ENCODE results near the gene LLGL2.
"Not testable (repeated sequence)": the region's sequence is repeated elsewhere in the genome, so short reads cannot be mapped to it uniquely, and the experiment has no call there.

Gene LLGL2

DNA sequence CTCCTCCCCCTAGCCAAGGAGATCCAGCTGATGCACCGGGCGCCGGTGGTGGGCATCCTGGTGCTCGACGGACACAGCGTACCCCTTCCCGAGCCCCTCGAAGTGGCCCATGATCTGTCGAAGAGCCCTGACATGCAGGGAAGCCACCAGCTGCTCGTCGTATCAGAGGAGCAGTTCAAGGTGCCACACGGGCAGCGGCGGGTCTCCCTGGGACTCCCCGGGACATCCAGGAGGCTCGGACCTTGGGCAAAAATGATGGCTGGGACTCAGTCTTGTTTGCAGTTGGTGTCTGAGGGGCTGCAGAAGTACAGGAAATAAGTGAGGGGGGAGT is 46.4 kb downstream of the LLGL2 start:
- Histone ChIP-seq H3K4me3 (no peak overlapping the region), H3K9ac (peak overlapping the region; percentile 61 to 81 (median 76))

DNA sequence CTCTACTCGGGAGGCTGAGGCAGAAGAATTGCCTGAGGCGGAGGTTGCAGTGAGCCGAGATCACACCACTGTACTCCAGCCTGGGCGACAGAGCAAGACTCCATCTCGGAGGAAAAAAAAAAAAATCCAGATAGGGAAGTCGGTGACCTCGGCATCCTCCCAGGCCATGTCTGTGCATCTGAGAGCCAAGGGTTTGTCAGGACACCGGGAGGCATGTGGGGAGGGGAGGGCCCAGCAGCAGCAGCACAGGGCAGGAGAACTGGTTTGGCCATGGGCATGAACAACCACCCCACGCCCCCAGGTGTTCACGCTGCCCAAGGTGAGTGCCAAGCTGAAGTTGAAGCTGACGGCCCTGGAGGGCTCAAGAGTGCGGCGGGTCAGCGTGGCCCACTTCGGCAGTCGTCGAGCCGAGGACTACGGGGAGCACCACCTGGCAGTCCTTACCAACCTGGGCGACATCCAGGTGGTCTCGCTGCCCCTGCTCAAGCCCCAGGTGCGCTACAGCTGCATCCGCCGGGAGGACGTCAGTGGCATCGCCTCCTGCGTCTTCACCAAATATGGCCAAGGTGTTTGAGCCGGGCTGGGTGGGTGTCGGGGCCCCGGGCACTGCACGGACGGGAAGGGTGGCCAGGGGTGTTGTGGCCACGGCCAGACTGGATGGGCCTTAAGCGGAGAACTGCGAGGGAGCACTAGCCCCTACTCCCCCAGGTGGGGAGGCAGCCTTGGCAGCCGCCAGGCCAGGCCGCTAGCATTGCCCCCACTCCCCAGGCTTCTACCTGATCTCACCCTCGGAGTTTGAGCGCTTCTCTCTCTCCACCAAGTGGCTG is 47.4 kb downstream of the LLGL2 start:
- Histone ChIP-seq H3K27ac (peak overlapping the region in 1 of 11 experiments; percentile 6; a peak in 1 of 22 replicates), H4K20me1 (no peaks in the 10 kb centered on the region), H3K4me1 (peaks cover 38 to 50% (median 45%) of the 10 kb centered on the region in 10 experiments), H3K36me3 (peaks cover 0 to 15% (median 0%) of the 10 kb centered on the region in 11 experiments; a peak in 3 of 22 replicates), H3K9ac (no peak overlapping the region; a peak in 1 of 22 replicates), H3K27me3 (no peaks in the 10 kb centered on the region), H3K9me3 (replicated peaks in 1 of 11) (no peaks in the 10 kb centered on the region), H3K4me2 (no peak overlapping the region; a peak in 3 of 22 replicates), H3K4me3 (no peak overlapping the region)
- TF ChIP-seq Cebpa-rat (IDR thresholded peaks at IDR 0.05) = no peak

More for the DNA sequence above, 46.4 kb downstream of the LLGL2 start:
- peak overlapping the region; percentile 75 to 95 (median 91) for H3K27ac ChIP-seq
- no peaks in the 10 kb centered on the region for H3K27me3 ChIP-seq
- no peaks in the 10 kb centered on the region for H3K9me3 ChIP-seq (replicated peaks in 1 of 11)
- H4K20me1 ChIP-seq = no peaks in the 10 kb centered on the region
- H3K36me3 ChIP-seq = peaks cover 0 to 15% (median 0%) of the 10 kb centered on the region in 11 experiments; a peak in 3 of 22 replicates
- no peak for TF ChIP-seq Cebpa-rat (IDR thresholded peaks at IDR 0.05)
- H3K4me1 ChIP-seq = peaks cover 41 to 59% (median 53%) of the 10 kb centered on the region in 10 experiments
- H3K4me2 ChIP-seq = peak overlapping the region; percentile 70 to 90 (median 84)

DNA sequence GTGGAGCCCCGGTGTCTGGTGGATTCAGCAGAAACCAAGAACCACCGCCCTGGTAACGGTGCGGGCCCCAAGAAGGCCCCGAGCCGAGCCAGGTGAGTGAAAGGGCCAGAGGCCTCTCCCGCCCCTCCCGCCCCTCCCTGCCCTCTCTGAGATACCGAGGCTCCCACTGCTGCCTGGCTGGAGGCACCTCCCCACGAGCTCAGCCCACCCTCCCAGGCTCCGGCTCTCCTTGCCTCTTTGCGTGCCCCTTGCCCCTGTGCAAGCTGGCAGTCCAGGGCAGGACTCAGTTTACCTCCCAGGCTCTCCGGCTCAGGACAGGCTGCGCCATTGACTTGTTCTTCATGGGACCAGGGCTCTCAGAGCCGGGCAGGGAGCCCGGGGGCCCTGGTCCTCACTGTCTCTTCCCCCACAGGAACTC is 48.1 kb downstream of the LLGL2 start:
- H3K27me3 ChIP-seq = no peaks in the 10 kb centered on the region
- peak overlapping the region in 8 of 11 experiments; percentile 15 to 79 (median 42); a peak in 8 of 22 replicates for H3K4me2 ChIP-seq
- peaks cover 0 to 14% (median 0%) of the 10 kb centered on the region in 11 experiments; a peak in 3 of 22 replicates for H3K36me3 ChIP-seq
- peak overlapping the region in 1 of 11 experiments; percentile 19; a peak in 1 of 22 replicates for H3K9ac ChIP-seq
- TF ChIP-seq Cebpa-rat (IDR thresholded peaks at IDR 0.05) = no peak
- peak overlapping the region in 3 of 11 experiments; percentile 30 to 63 (median 38); a peak in 5 of 22 replicates for H3K27ac ChIP-seq
- H4K20me1 ChIP-seq = no peaks in the 10 kb centered on the region
- no peaks in the 10 kb centered on the region for H3K9me3 ChIP-seq (replicated peaks in 1 of 11)
- H3K4me3 ChIP-seq = no peak overlapping the region
- H3K4me1 ChIP-seq = peaks cover 38 to 51% (median 42%) of the 10 kb centered on the region in 10 experiments

DNA sequence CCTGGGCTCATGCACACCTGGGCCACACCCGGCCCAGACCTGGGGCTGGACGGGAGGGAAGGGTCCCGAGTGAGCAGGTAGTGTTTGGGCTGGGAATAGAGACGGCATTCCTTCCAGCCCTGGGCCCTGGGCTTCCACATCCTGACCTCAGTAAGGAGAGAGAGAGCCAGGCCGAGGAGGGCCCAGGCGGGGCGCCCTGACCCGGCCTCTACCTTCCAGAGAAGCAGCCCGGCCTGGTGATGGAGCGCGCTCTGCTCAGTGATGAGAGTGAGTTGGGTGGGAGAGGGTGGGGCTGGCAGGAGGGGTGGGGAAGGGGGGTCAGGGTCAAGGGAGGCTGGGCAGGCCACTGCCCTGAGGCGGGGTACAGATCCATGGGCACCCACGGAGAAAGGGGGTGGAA is 48.5 kb downstream of the LLGL2 start:
- Histone ChIP-seq H3K27ac (peak overlapping the region in 7 of 11 experiments; percentile 30 to 68 (median 43); a peak in 9 of 22 replicates), H3K4me3 (no peak overlapping the region), H3K9ac (peak overlapping the region in 5 of 11 experiments; percentile 19 to 54 (median 46); a peak in 6 of 22 replicates), H3K27me3 (no peaks in the 10 kb centered on the region), H3K36me3 (peaks cover 0 to 9% (median 0%) of the 10 kb centered on the region in 11 experiments; a peak in 3 of 22 replicates), H3K9me3 (replicated peaks in 1 of 11) (no peaks in the 10 kb centered on the region), H3K4me2 (peak overlapping the region; percentile 40 to 79 (median 65); a peak in 17 of 22 replicates), H3K4me1 (peaks cover 38 to 56% (median 46%) of the 10 kb centered on the region in 10 experiments), H4K20me1 (no peaks in the 10 kb centered on the region)
- no peak for TF ChIP-seq Cebpa-rat (IDR thresholded peaks at IDR 0.05)

DNA sequence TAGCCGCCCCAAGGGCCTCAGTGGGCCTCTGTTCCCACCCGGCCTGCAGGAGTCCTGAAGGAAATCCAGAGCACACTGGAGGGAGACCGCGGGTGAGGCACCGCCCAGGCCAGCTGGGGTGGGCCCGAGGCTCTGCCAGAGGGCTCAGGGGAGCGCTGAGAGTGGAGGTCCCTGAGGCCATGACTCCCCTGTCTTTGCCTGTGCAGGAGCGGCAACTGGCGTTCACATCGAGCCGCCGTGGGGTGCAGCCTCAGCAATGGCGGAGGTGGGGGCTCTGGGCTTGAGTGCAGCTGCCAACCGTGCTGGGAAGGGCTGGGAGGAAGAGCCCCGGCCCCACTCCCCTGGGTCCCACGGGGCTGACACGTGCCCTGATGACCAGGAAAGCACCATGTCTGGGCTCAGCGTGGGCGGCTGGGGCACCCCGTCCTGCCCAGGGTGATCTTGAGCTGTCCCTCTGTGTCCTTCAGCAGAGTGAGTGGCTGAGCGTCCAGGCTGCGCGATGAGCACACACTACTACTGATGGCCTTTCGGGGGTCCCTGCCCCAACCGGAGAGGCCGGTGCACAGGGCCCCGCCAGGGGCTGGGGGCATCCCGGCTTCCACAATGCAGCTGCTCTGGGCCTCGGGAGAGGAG is 49.0 kb downstream of the LLGL2 start:
- Histone ChIP-seq H3K4me3 (no peak overlapping the region), H3K27me3 (no peaks in the 10 kb centered on the region), H3K36me3 (peaks cover 0 to 6% (median 0%) of the 10 kb centered on the region in 11 experiments; a peak in 1 of 22 replicates), H3K4me1 (peaks cover 38 to 61% (median 50%) of the 10 kb centered on the region in 10 experiments), H4K20me1 (no peaks in the 10 kb centered on the region), H3K27ac (peak overlapping the region in 8 of 11 experiments; percentile 29 to 68 (median 49); a peak in 12 of 22 replicates), H3K4me2 (peak overlapping the region; percentile 40 to 79 (median 65); a peak in 21 of 22 replicates), H3K9me3 (replicated peaks in 1 of 11) (no peaks in the 10 kb centered on the region), H3K9ac (peak overlapping the region in 8 of 11 experiments; percentile 24 to 54 (median 40); a peak in 11 of 22 replicates)
- no peak for TF ChIP-seq Cebpa-rat (IDR thresholded peaks at IDR 0.05)

DNA sequence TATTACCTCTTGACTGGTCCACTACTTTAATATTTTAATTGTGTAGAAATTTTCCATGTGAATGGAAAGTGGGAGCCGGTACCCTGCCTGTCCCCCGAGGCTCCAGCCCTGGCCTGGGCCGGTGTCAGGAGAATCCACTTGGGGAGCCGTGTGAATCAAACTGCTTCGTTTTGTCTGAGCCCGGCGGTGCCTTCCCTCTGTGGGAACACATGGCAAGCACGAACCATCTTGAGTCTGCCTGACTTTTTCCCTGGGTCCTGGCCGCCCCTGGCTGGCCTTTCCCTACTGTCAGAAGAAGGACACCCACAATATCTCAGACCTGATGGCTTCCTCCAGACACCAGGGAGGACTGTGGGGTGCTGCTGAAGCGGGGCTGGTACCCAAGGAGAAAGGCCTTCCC is 49.7 kb downstream of the LLGL2 start:
- TF ChIP-seq Cebpa-rat (IDR thresholded peaks at IDR 0.05) = no peak
- peaks cover 33 to 57% (median 44%) of the 10 kb centered on the region in 10 experiments for H3K4me1 ChIP-seq
- H3K27me3 ChIP-seq = no peaks in the 10 kb centered on the region
- no peak overlapping the region for H3K4me3 ChIP-seq
- no peak overlapping the region for H3K9ac ChIP-seq
- peaks cover 0 to 5% (median 0%) of the 10 kb centered on the region in 11 experiments; a peak in 1 of 22 replicates for H3K36me3 ChIP-seq
- peak overlapping the region in 3 of 11 experiments; percentile 55 to 68 (median 63); a peak in 4 of 22 replicates for H3K27ac ChIP-seq
- peak overlapping the region in 5 of 11 experiments; percentile 65 to 79 (median 72); a peak in 4 of 22 replicates for H3K4me2 ChIP-seq
- peaks cover 0 to 5% (median 3%) of the 10 kb centered on the region in 11 experiments; a peak in 9 of 22 replicates for H3K9me3 ChIP-seq (replicated peaks in 1 of 11)
- no peaks in the 10 kb centered on the region for H4K20me1 ChIP-seq

DNA sequence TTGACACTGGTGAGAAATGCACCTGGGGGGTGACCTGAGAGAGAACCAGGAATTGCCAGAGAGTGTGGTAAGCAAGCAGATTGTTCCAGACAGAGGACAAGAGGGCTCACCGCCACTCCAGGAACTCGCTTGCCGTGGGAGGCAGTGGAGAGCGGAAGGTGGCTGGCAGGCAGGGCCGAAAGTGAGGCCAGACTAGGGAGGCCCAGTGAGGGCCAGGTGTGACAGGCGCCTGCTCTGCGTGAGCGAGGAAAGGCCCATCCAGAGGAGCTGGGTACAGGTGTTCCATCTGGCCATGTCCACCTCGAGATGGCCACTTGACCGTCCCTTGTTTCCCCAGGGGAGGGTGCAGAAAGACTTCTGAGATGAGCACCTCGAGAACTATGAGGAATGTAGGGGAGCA is 50.2 kb downstream of the LLGL2 start:
- Histone ChIP-seq H3K4me3 (no peak overlapping the region), H4K20me1 (no peaks in the 10 kb centered on the region), H3K9me3 (replicated peaks in 1 of 11) (peaks cover 0 to 10% (median 8%) of the 10 kb centered on the region in 11 experiments; a peak in 16 of 22 replicates), H3K27ac (peak overlapping the region in 2 of 11 experiments; percentile 63 to 68; a peak in 2 of 22 replicates), H3K4me2 (no peak overlapping the region), H3K4me1 (peaks cover 28 to 52% (median 39%) of the 10 kb centered on the region in 10 experiments), H3K9ac (no peak overlapping the region), H3K36me3 (peaks cover 0 to 5% (median 0%) of the 10 kb centered on the region in 11 experiments; a peak in 1 of 22 replicates), H3K27me3 (no peaks in the 10 kb centered on the region)
- TF ChIP-seq Cebpa-rat (IDR thresholded peaks at IDR 0.05) = no peak

DNA sequence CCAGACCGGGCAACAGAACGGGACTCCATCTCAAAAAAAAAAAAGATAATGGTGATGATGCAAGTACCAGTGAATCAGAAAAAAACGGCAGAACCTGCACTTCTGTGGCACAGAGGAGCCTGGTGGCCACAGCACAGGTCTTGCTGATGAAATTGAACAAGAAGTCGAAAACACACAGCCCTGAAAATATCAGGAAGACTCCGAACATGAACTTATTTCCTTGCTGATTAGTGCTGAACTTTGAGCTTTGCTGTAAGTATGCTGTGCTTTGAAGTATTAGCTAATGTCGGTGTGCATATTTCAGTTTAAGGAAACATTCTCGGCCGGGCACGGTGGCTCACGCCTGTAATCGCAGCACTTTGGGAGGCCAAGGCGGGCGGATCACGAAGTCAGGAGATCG is 51.2 kb downstream of the LLGL2 start:
- Histone ChIP-seq H3K4me1 (peaks cover 23 to 44% (median 32%) of the 10 kb centered on the region in 10 experiments), H3K4me3 (no peak overlapping the region), H3K9ac (no peak overlapping the region), H3K9me3 (replicated peaks in 1 of 11) (peaks cover 0 to 18% (median 15%) of the 10 kb centered on the region in 11 experiments; a peak in 19 of 22 replicates), H3K27ac (no peak overlapping the region), H3K36me3 (peaks cover 0 to 5% (median 0%) of the 10 kb centered on the region in 11 experiments; a peak in 1 of 22 replicates), H3K27me3 (no peaks in the 10 kb centered on the region), H3K4me2 (no peak overlapping the region), H4K20me1 (no peaks in the 10 kb centered on the region)
- no peak for TF ChIP-seq Cebpa-rat (IDR thresholded peaks at IDR 0.05)

DNA sequence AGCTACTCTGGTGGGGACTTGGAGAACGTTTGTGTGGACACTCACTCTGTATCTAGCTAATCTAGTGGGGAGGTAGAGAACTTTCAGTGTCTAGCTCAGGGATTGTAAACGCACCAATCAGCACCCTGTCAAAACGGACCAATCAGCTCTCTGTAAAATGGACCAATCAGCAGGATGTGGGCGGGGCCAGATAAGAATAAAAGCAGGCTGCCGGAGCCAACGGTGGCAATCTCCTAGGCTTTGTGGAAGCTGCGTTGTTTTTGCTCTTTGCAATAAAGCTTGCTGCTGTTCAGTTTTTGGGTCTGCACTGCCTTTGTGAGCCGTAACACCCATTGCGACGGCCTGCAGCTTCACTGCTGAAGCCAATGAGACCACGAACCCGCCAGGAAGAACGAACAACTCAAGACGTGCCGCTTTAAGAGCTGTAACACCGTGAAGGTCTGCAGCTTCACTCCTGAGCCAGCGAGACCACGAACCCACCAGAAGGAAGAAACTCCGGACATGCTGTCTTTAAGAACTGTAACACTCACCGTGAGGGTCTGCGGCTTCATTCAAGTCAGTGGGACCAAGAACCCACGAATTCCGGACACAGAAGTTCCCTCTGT is 55.7 kb downstream of the LLGL2 start:
- not testable (repeated sequence) for H3K27ac ChIP-seq, H3K27me3 ChIP-seq, H3K36me3 ChIP-seq, H3K9ac ChIP-seq, H4K20me1 ChIP-seq, H3K4me3 ChIP-seq
- peak overlapping the region in 4 of 11 experiments; percentile 7 to 28 (median 18); a peak in 3 of 22 replicates for H3K4me2 ChIP-seq
- H3K4me1 ChIP-seq = peaks cover 10 to 55% (median 45%) of the 10 kb centered on the region in 10 experiments
- peaks cover 0 to 18% (median 15%) of the 10 kb centered on the region in 11 experiments; a peak in 19 of 22 replicates for H3K9me3 ChIP-seq (replicated peaks in 1 of 11)
